MV-4-11 (cell line): Measurements from ENCODE around the gene UAP1L1.

ENCODE experiments used
- DNase-seq: peaks from one replicate; lab custom pipeline; 2025; lab: John Stamatoyannopoulos, UW

Gene UAP1L1

GRCh38 chr9:137041124-137041523 lies 36.2 kb upstream of the UAP1L1 start:
- DNase-seq, result no peak

- DNase-seq, result no peak
Observed at GRCh38 chr9:137042751-137043727, 34.3 kb upstream of the UAP1L1 start.

DNA sequence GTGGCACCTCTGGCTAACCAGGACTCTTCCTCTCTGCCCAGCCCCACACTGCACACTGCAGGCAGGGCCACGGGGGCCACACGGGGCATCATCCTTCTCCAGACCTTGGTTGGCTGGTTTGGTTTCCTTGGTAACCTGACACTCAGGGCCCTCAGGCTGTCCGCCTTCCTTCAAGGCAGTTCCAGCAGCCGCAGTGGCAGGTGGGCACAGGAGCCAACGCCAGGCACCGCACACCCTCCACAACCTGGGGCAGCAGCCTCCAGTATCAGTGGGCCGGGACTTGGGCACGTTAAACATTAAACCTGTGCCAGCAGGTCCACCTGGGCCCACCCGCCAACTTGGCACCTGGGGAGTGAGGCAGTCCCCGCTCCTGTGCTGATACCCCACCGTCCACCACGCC lies 33.3 kb upstream of the UAP1L1 start:
- DNase-seq, result no peak

DNA sequence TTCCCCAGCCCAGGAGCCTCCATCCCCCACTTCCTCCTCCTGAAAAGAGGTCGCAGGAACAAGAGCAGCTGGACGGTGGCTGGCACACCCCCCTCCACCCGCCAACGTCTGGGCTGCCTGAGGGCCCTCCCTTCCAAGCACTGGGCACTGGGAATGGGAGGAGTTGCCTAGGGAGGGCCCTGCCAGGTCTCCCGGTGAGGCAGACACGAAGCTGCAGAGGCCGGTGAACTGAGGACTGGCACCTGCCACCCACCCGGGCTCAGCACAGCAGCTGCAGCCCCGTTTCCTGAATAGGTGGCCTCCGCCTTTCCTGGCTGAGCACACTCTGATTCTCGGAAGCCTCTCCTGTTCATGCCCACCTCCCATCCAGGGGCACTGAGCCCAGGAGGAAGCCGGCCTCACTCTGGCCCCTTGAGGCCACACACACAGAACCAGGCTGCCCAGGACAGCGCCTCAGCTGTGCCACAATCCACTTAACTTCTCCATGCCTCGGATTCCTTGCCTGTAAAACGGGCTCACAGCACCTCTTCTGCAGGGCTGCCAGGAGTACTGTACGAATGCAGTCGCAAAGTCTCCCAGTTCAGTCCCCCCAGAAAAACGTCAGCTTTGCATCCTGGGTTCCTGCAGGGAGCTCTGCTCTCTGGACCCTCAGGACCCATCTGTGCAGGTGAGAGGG lies 32.7 kb upstream of the UAP1L1 start:
- DNase-seq, result no peak

- no peak for DNase-seq
Observed at GRCh38 chr9:137045294-137046087, 31.8 kb upstream of the UAP1L1 start.

GRCh38 chr9:137046088-137046787 lies 31.1 kb upstream of the UAP1L1 start, which contains the start of gene NPDC1:
Gene NPDC1, minus strand, starts transcription at chr9:137046177. Its CDS starts 188 bp downstream, at chr9:137045989.
- DNase-seq, result peak; percentile 72

DNA sequence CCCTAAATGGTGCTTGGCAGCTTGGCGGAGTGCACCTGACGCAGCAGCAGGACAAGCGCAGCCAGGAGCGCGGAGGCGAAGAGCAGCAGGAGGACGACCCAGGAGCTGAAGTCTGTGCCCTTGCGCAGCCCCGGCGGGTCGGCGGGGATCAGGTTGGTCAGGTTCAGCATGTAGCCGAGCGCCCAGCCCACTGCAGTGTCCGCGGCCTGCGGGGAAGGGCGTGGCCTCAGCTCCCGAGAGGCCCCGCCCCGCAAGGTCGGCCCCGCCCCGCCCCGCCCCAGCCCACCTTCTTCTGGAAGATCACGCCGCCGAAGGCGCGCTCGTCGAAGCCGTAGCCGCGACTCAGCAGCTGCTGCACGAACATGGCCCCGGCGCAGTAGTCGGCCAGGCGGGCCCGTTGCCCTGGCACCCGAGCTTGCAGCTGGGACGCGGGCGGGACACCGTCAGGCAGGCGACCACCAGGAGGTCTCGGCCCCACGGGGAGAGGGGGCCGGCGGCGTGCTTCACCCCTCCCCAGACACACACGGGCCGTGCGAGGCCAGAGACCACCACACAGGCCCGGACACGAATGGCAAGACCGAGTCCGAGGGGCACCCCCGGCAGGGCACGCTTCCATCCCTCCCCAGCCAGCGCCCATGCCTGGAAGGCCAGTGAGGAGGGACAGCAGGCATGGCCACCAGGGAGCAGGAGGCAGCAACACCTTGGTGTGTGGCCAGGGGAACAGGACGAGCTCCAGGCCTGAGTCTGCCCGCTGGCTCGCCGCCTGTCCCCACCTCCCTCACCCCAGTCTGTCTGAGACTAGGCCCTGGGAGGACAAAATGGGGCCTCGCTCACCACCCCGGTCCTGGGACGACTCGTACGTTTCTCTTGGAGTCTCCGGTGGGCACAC lies 28.4 kb upstream of the UAP1L1 start:
- no peak for DNase-seq

GRCh38 chr9:137049544-137050449 lies 27.5 kb upstream of the UAP1L1 start:
- peak; percentile 17 for DNase-seq

GRCh38 chr9:137050570-137050969 lies 26.7 kb upstream of the UAP1L1 start:
- DNase-seq, result no peak

GRCh38 chr9:137051145-137051724 lies 26.1 kb upstream of the UAP1L1 start:
- no peak for DNase-seq

GRCh38 chr9:137052293-137052692 lies 25.0 kb upstream of the UAP1L1 start:
- no peak for DNase-seq

DNA sequence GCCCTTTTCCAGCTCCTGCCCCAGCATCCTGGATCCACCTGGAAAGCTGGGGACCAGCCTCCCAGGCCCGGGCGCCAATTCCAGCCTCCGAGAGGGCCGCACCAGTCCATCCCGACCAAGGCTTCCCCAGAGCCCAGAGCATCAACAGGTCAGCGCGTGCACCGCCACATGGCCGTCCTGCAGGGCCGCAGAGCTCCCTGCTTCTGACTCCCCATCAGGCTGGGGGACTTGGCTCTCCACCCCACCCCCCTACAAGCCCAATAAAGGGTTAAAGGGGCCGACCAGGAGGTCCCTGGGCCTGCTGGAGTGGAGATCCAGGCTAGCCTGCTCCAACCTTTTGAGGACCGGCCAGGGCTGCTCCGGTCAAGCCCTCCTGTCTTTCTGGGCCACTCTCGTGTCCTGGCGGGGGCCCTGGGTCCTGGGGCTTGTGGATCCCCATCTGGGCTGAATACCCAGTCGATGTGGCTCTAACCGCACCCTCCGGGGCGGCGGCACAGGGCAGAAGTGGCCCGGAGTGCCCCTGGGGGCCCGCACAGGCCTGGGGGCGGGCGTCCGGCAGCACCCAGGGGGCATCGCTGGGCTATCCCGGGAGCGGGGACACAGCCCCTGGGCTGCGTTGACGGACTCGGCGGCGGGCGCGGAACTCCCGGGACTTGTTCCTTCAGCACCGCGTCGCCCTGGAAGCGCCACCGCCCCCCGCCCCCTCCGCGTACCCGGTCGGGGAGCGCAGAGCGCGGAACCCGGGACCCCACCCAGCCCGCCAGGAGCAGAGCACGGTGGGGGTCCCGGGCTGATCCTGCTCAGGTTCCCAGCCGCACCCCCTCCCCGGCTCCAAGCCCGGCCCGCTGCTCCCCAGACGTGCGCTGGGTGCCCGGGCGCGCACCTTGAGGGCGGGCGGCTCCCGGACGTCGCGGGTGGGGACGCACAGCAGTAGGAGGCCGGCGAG lies 24.0 kb upstream of the UAP1L1 start:
- no peak for DNase-seq

DNA sequence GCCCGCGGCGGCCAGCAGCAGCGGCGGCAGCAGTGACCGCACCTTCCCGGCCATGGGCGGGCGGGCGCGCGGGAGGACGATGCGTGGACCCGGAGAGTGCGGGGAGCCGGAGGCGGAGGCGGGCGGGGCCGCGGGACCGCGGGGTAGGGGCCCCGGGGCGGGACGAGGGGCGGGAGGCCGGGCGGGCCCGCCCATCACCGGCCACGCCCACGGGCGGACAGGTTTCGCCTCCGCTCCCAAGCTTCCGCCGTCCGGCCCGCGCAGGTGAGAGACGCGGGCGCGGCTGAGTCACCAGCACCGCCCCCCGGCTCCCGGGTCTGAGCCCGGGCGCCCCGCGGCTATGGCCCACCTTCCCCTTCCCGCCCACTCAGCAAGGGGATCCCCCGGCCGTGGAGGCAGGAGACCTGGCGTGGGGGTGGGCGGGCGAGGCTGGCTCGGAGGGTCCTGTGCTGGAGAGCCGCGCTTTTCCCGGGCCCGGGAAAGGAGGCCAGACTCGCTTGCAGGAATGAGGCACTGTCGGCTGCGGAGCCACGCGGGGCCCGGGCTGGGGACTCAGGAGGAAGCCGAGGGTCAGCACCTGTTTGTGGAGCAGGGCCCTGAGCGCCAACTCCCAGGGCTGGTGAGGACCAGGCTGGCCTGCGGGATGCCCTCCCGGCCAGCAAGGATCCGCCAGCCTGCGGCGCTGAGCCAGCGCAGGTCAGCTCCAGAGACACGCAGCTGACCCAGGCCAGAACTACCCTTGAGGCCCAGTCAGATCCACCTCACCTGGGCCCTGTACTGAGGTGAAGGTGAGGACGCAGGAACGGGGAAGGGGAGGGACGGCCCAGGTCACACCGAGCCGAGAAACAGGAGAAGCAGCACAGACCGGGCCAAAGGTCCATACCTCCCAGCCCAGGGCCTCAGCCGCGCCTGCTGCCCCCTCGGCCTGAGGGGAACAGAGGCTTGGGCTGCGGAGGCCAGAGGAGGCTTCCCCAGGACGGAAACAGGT lies 23.1 kb upstream of the UAP1L1 start, which contains the start of gene ENTPD2:
Gene ENTPD2 (minus strand): TSS at position 118 of the 988 bp plus-strand sequence. CDS start 64 bp downstream, at position 54.
- no peak for DNase-seq

- DNase-seq, result no peak
Observed at GRCh38 chr9:137054932-137055384, 22.4 kb upstream of the UAP1L1 start.

DNA sequence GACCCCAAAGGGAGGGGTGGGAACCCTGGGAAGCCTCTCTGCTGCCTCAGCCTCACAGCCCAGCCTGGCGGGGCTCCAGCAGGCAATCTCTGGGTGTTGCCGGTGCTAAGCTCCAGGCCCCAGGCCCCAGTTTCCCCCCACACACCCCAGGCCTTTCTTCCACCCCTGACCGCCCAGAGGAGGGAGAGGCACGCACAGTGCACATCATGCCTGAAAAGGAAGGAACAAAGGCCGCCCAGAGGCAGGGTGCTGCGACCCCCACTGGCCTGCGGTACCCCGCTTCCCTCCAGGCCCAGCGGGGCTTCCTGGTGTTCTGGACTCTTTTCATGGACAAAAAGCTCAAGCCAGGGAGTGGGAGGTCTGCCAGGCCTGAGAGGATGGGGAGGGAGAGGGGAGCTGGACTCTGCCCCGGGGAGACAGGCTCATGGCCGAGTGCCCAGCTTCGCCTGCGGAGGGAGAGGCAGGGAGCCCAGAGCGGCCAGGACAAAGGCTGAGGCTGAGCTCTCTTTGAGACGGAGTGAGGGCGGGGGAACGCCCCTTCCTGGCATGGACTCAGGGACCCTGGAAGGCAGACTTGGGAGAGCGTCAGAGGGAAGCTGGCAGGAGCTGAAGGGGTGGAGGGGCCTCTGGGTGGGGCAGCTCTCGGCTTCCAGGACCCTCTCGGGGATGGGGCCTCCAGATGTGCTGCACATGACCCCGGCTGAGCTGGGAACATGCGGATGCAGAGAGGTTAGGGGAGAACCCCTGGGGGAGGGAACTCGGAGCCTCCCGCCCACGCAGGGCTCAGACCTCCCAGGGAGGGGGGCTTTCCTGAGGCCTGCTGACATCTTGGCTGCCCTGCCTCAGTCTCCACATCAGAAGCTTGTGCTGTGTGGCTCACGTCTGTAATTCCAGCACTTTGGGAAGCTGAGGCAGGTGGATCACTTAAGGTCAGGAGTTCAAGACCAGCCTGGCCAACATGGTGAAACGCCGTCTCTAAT lies 21.6 kb upstream of the UAP1L1 start:
- DNase-seq, result no peak
